Iris pigment epithelial cell (primary cell): ENCODE measurements around the gene ATN1.

Experiments
- DNase-seq: peaks from one replicate; pipeline ENCODE4 v3.0.0-alpha.2; 2011; ENCODE audit warnings: low read depth

The ATN1 gene

GRCh38 chr12:6925540-6926279, 2.0 kb upstream of the ATN1 start:
- DNase-seq = peak; percentile 66

- DNase-seq = no peak
Observed at GRCh38 chr12:6928022-6928702, 403 bp downstream of the ATN1 start.

- no peak for DNase-seq
Observed at GRCh38 chr12:6928703-6929407, 1.1 kb downstream of the ATN1 start.

- no peak for DNase-seq
Observed at GRCh38 chr12:6929466-6930452, 2.0 kb downstream of the ATN1 start.

- DNase-seq = no peak
Observed at GRCh38 chr12:6932766-6933165, 5.0 kb downstream of the ATN1 start.

- peak; percentile 46 for DNase-seq
Observed at GRCh38 chr12:6934110-6934509, 6.4 kb downstream of the ATN1 start.

GRCh38 chr12:6935371-6936193, 7.8 kb downstream of the ATN1 start:
- DNase-seq = peak; percentile 41

- no peak for DNase-seq
Observed at GRCh38 chr12:6936194-6936635, 8.5 kb downstream of the ATN1 start.

GRCh38 chr12:6936636-6937480, 9.1 kb downstream of the ATN1 start:
- no peak for DNase-seq

- peak; percentile 93 for DNase-seq
Observed at GRCh38 chr12:6937481-6938352, 10.0 kb downstream of the ATN1 start.

- no peak for DNase-seq
Observed at GRCh38 chr12:6938353-6939190, 10.8 kb downstream of the ATN1 start.

- DNase-seq = no peak
Observed at GRCh38 chr12:6939191-6939540, 11.4 kb downstream of the ATN1 start.

GRCh38 chr12:6941267-6941666, 13.5 kb downstream of the ATN1 start:
- no peak for DNase-seq

GRCh38 chr12:6941782-6942181, 14.0 kb downstream of the ATN1 start:
- no peak for DNase-seq

- no peak for DNase-seq
Observed at GRCh38 chr12:6942331-6942665, 14.5 kb downstream of the ATN1 start.

GRCh38 chr12:6943389-6943721, 15.6 kb downstream of the ATN1 start:
- DNase-seq = peak; percentile 96

- peak; percentile 83 for DNase-seq
Observed at GRCh38 chr12:6943722-6944380, 16.1 kb downstream of the ATN1 start, which contains the start of the genes C12orf57 and RNU7-1. TSS of gene C12orf57 (plus strand) at chr12:6944022. CDS start at chr12:6944122, 100 bp downstream. TSS of gene RNU7-1 (plus strand) at chr12:6943816.
